CD8-positive, alpha-beta memory T cell (primary cell): Measurements from ENCODE around the gene TOLLIP. TPM values are rescaled to one million over a fixed set of nuclear protein-coding genes. Genes with fewer than 3 reads are reported as not detected.
A peak's percentile ranks its signal among the peaks of the same experiment; 100 is the strongest.

Source experiments
- CTCF ChIA-PET: fragments of 350-600 bp; sonication (Branson Sonifier 250); formaldehyde crosslinking; loops from one replicate; lab custom pipeline; 2021; ENCODE audit warnings: antibody characterized with exemption; lab: Charles Lee
- POLR2A ChIA-PET: fragments of 350-600 bp; sonication (Branson Sonifier 250); formaldehyde crosslinking; loops from one replicate; lab custom pipeline; 2021; ENCODE audit warnings: antibody characterized with exemption; lab: Charles Lee
- DNase-seq, 5 donors: peaks; one replicate each; pipeline versions ENCODE4 v3.0.0 to v3.0.0-alpha.2; 2020 to 2022; ENCODE audit warnings: mixed read lengths in 1 of 5
- H3K27ac ChIP-seq: one replicate; pipeline ENCODE4 v1.7.0; 2013; ENCODE audit warnings: low read depth, mild to moderate bottlenecking, low read length, moderate library complexity
- H3K27me3 ChIP-seq: 2 replicates; pipeline ENCODE4 v1.7.0; 2013; ENCODE audit warnings: low read length, mild to moderate bottlenecking; ENCODE audit not compliant: insufficient read depth, poor library complexity, severe bottlenecking
- H3K36me3 ChIP-seq: 2 replicates; pipeline ENCODE4 v1.7.0; 2013; ENCODE audit warnings: mild to moderate bottlenecking, low read length, moderate library complexity; ENCODE audit not compliant: insufficient read depth
- H3K4me1 ChIP-seq: 2 replicates; pipeline ENCODE4 v1.7.0; 2013; ENCODE audit warnings: mild to moderate bottlenecking, low read length, moderate library complexity; ENCODE audit not compliant: insufficient read depth
- H3K4me3 ChIP-seq: 2 replicates; pipeline ENCODE4 v1.7.0; 2013; ENCODE audit warnings: mild to moderate bottlenecking, low read length
- H3K9me3 ChIP-seq: 2 replicates; pipeline ENCODE4 v1.7.0; 2013; ENCODE audit warnings: mild to moderate bottlenecking, low read length
- H3K27ac Mint-ChIP-seq, 8 donors: one replicate each; pipeline ENCODE4 v1.8.0; 2020 to 2021; ENCODE audit warnings: mixed read lengths in 8 of 8, mild to moderate bottlenecking in 6 of 8, inconsistent platforms in 3 of 8, moderate library complexity in 3 of 8
- H3K27me3 Mint-ChIP-seq, 2 donors: one replicate each; pipeline ENCODE4 v1.8.0; 2020 to 2021; ENCODE audit warnings: mixed read lengths in 2 of 2, mild to moderate bottlenecking in 1 of 2, moderate library complexity in 1 of 2
- H3K36me3 Mint-ChIP-seq, 3 donors: one replicate each; pipeline ENCODE4 v1.8.0; 2020 to 2021; ENCODE audit warnings: mixed read lengths in 3 of 3, inconsistent platforms in 1 of 3, mild to moderate bottlenecking in 1 of 3
- H3K4me1 Mint-ChIP-seq, 3 donors: one replicate each; pipeline ENCODE4 v1.8.0; 2020 to 2021; ENCODE audit warnings: mixed read lengths in 3 of 3, inconsistent platforms in 1 of 3, mild to moderate bottlenecking in 1 of 3
- H3K4me3 Mint-ChIP-seq, 7 donors: one replicate each; pipeline ENCODE4 v1.8.0; 2020 to 2021; ENCODE audit warnings: mixed read lengths in 7 of 7, mild to moderate bottlenecking in 6 of 7, moderate library complexity in 4 of 7, inconsistent platforms in 2 of 7
- H3K9me3 Mint-ChIP-seq, 5 donors: one replicate each; pipeline ENCODE4 v1.8.0; 2020 to 2022; ENCODE audit warnings: mixed read lengths in 5 of 5, mild to moderate bottlenecking in 3 of 5, moderate library complexity in 2 of 5, inconsistent platforms in 1 of 5
- polyA plus RNA-seq: library from polyadenylated mRNA; unstranded; fragments of 300-500 nt; fragmentation: Illumina TruSeq; gene quantifications from one replicate; pipeline ENCODE4 v1.2.3, GENCODE V29; 2021
- total RNA-seq, 2 experiments: library from RNA; stranded (reverse); gene quantifications; one replicate each; pipeline ENCODE4 v1.2.3, GENCODE V29; 2021

TOLLIP gene
- total and polyA plus RNA-seq, 3 experiments from 2014 or later, result 31.1 to 41.8 (median 36.3) TPM

GRCh38 chr11:1297011-1297575, 12.3 kb downstream of the TOLLIP start:
- peaks cover 0 to 52% (median 6%) of the 10 kb centered on the region in 3 donors for H3K36me3 Mint-ChIP-seq
- ChIA-PET CTCF (no interaction called here), POLR2A (no interaction called here)
- H3K4me1 ChIP-seq, result no peaks in the 10 kb centered on the region
- no peak overlapping the region for H3K27ac ChIP-seq
- H3K9me3 ChIP-seq, result no peaks in the 10 kb centered on the region
- H3K4me3 Mint-ChIP-seq, result no peak overlapping the region
- no peak for DNase-seq
- H3K9me3 Mint-ChIP-seq, result no peaks in the 10 kb centered on the region
- H3K4me1 Mint-ChIP-seq, result peaks cover 13 to 25% (median 15%) of the 10 kb centered on the region in 3 donors
- peaks cover 7% of the 10 kb centered on the region for H3K36me3 ChIP-seq
- H3K27me3 ChIP-seq, result no peaks in the 10 kb centered on the region
- no peak overlapping the region for H3K4me3 ChIP-seq
- no peaks in the 10 kb centered on the region for H3K27me3 Mint-ChIP-seq
- H3K27ac Mint-ChIP-seq, result no peak overlapping the region

- DNase-seq, result no peak
- no peaks in the 10 kb centered on the region for H3K4me1 ChIP-seq
- H3K27ac ChIP-seq, result no peak overlapping the region
- Mint-ChIP-seq H3K9me3 (no peaks in the 10 kb centered on the region), H3K36me3 (peaks cover 0 to 52% (median 6%) of the 10 kb centered on the region in 3 donors), H3K4me1 (peaks cover 10 to 19% (median 15%) of the 10 kb centered on the region in 3 donors), H3K27ac (no peak overlapping the region), H3K27me3 (no peaks in the 10 kb centered on the region), H3K4me3 (no peak overlapping the region)
- ChIA-PET CTCF (no interaction called here), POLR2A (no interaction called here)
- H3K9me3 ChIP-seq, result no peaks in the 10 kb centered on the region
- peaks cover 7% of the 10 kb centered on the region for H3K36me3 ChIP-seq
- H3K27me3 ChIP-seq, result no peaks in the 10 kb centered on the region
- H3K4me3 ChIP-seq, result no peak overlapping the region
These were observed 13.1 kb downstream of the TOLLIP start for GRCh38 chr11:1296287-1296686.

GRCh38 chr11:1295591-1295990, 13.8 kb downstream of the TOLLIP start:
- no peak for DNase-seq
- Histone ChIP-seq H3K9me3 (no peaks in the 10 kb centered on the region), H3K27me3 (no peaks in the 10 kb centered on the region), H3K4me3 (no peak overlapping the region), H3K4me1 (no peaks in the 10 kb centered on the region), H3K36me3 (peaks cover 11% of the 10 kb centered on the region), H3K27ac (no peak overlapping the region)
- Mint-ChIP-seq H3K4me3 (no peak overlapping the region), H3K27me3 (no peaks in the 10 kb centered on the region), H3K27ac (no peak overlapping the region), H3K4me1 (peaks cover 10 to 19% (median 15%) of the 10 kb centered on the region in 3 donors), H3K9me3 (no peaks in the 10 kb centered on the region), H3K36me3 (peaks cover 0 to 55% (median 6%) of the 10 kb centered on the region in 3 donors)
- POLR2A ChIA-PET, result no interaction called here
- CTCF ChIA-PET, result no interaction called here

- Histone ChIP-seq H3K27ac (no peak overlapping the region), H3K27me3 (no peaks in the 10 kb centered on the region), H3K36me3 (peaks cover 16% of the 10 kb centered on the region), H3K4me1 (no peaks in the 10 kb centered on the region), H3K9me3 (no peaks in the 10 kb centered on the region), H3K4me3 (no peak overlapping the region)
- no peak overlapping the region for H3K4me3 Mint-ChIP-seq
- ChIA-PET POLR2A (no interaction called here), CTCF (no interaction called here)
- peaks cover 0 to 56% (median 6%) of the 10 kb centered on the region in 3 donors for H3K36me3 Mint-ChIP-seq
- H3K4me1 Mint-ChIP-seq, result peaks cover 8 to 14% (median 10%) of the 10 kb centered on the region in 3 donors
- no peaks in the 10 kb centered on the region for H3K9me3 Mint-ChIP-seq
- DNase-seq, result no peak
- H3K27me3 Mint-ChIP-seq, result no peaks in the 10 kb centered on the region
- H3K27ac Mint-ChIP-seq, result no peak overlapping the region
These were observed 14.3 kb downstream of the TOLLIP start for GRCh38 chr11:1295086-1295485.

- no peak overlapping the region for H3K27ac ChIP-seq
- H3K36me3 ChIP-seq, result peaks cover 25% of the 10 kb centered on the region
- CTCF ChIA-PET, result interaction anchor here (0.6 to 1.1 kb wide), 2 partner anchors 17 to 281 kb away, joined by 3 to 4 read pairs; no protein-coding TSS in a partner anchor
- H3K4me3 ChIP-seq, result no peak overlapping the region
- H3K9me3 ChIP-seq, result no peaks in the 10 kb centered on the region
- DNase-seq, result no peak
- Mint-ChIP-seq H3K4me1 (peaks cover 4 to 5% (median 4%) of the 10 kb centered on the region in 3 donors), H3K9me3 (no peaks in the 10 kb centered on the region), H3K27ac (no peak overlapping the region), H3K4me3 (no peak overlapping the region), H3K27me3 (no peaks in the 10 kb centered on the region), H3K36me3 (peaks cover 0 to 57% (median 6%) of the 10 kb centered on the region in 3 donors)
- POLR2A ChIA-PET, result no interaction called here
- no peaks in the 10 kb centered on the region for H3K4me1 ChIP-seq
- no peaks in the 10 kb centered on the region for H3K27me3 ChIP-seq
These were observed 15.8 kb downstream of the TOLLIP start for GRCh38 chr11:1293619-1294015.

- no peaks in the 10 kb centered on the region for H3K9me3 Mint-ChIP-seq
- DNase-seq, result peak in 1 of 5 donors; percentile 15
- peaks cover under 1 to 4% (median 4%) of the 10 kb centered on the region in 3 donors for H3K4me1 Mint-ChIP-seq
- no peaks in the 10 kb centered on the region for H3K27me3 ChIP-seq
- H3K36me3 ChIP-seq, result peaks cover 24% of the 10 kb centered on the region
- no peak overlapping the region for H3K4me3 ChIP-seq
- ChIA-PET CTCF (interaction anchor here (0.6 to 1.1 kb wide), 2 partner anchors 18 to 282 kb away, joined by 3 to 4 read pairs; no protein-coding TSS in a partner anchor), POLR2A (no interaction called here)
- peaks cover 0 to 57% (median 6%) of the 10 kb centered on the region in 3 donors for H3K36me3 Mint-ChIP-seq
- no peaks in the 10 kb centered on the region for H3K27me3 Mint-ChIP-seq
- no peaks in the 10 kb centered on the region for H3K4me1 ChIP-seq
- no peaks in the 10 kb centered on the region for H3K9me3 ChIP-seq
- peak overlapping the region in 3 of 8 donors; percentile 43 to 90 (median 75) for H3K27ac Mint-ChIP-seq
- H3K27ac ChIP-seq, result no peak overlapping the region
- H3K4me3 Mint-ChIP-seq, result no peak overlapping the region
These were observed 16.5 kb downstream of the TOLLIP start for GRCh38 chr11:1292644-1293618.

- peaks cover 0 to 4% (median 4%) of the 10 kb centered on the region in 3 donors for H3K4me1 Mint-ChIP-seq
- Histone ChIP-seq H3K4me1 (no peaks in the 10 kb centered on the region), H3K27ac (no peak overlapping the region), H3K27me3 (no peaks in the 10 kb centered on the region), H3K9me3 (no peaks in the 10 kb centered on the region), H3K36me3 (peaks cover 18% of the 10 kb centered on the region), H3K4me3 (no peak overlapping the region)
- H3K27ac Mint-ChIP-seq, result peak overlapping the region in 3 of 8 donors; percentile 43 to 75 (median 75)
- no peaks in the 10 kb centered on the region for H3K27me3 Mint-ChIP-seq
- H3K36me3 Mint-ChIP-seq, result peaks cover 0 to 57% (median 6%) of the 10 kb centered on the region in 3 donors
- no peak overlapping the region for H3K4me3 Mint-ChIP-seq
- CTCF ChIA-PET, result no interaction called here
- POLR2A ChIA-PET, result no interaction called here
- H3K9me3 Mint-ChIP-seq, result no peaks in the 10 kb centered on the region
- no peak for DNase-seq
These were observed 17.3 kb downstream of the TOLLIP start for GRCh38 chr11:1292018-1292643.
